HUES6 (cell line): Measurements from ENCODE around the gene SMYD3.
"Not testable (repeated sequence)": the region's sequence is repeated elsewhere in the genome, so short reads cannot be mapped to it uniquely, and the experiment has no call there.

Experiments used
- H3K27ac ChIP-seq: 2 replicates; pipeline ENCODE4 v1.7.0; 2013; ENCODE audit warnings: low read depth, mild to moderate bottlenecking, low read length, inconsistent platforms
- H3K27me3 ChIP-seq: 2 replicates; pipeline ENCODE4 v1.6.1; 2013; ENCODE audit warnings: low read length; ENCODE audit not compliant: control insufficient read depth, insufficient read depth
- H3K36me3 ChIP-seq: 2 replicates; pipeline ENCODE4 v1.6.1; 2013; ENCODE audit warnings: low read length; ENCODE audit not compliant: control insufficient read depth, insufficient read depth
- H3K4me1 ChIP-seq: 2 replicates; pipeline ENCODE4 v1.6.1; 2013; ENCODE audit warnings: low read length; ENCODE audit not compliant: control insufficient read depth, insufficient read depth
- H3K4me3 ChIP-seq: 2 replicates; pipeline ENCODE4 v1.5.1; 2013; ENCODE audit warnings: low read depth, low read length
- H3K9ac ChIP-seq: one replicate; pipeline ENCODE4 v1.6.1; 2013; ENCODE audit warnings: mild to moderate bottlenecking, low read length
- H3K9me3 ChIP-seq: 2 replicates; pipeline ENCODE4 v1.6.1; 2013; ENCODE audit warnings: low read depth, low read length; ENCODE audit not compliant: control insufficient read depth, insufficient read depth

The SMYD3 gene

GRCh38 chr1:245971711-245972085 lies 535.4 kb downstream of the SMYD3 start:
- H3K4me3 ChIP-seq, result no peak overlapping the region
- no peak overlapping the region for H3K9ac ChIP-seq
- no peak overlapping the region for H3K27ac ChIP-seq
- peaks cover 13% of the 10 kb centered on the region for H3K4me1 ChIP-seq
- H3K9me3 ChIP-seq, result no peaks in the 10 kb centered on the region
- no peaks in the 10 kb centered on the region for H3K36me3 ChIP-seq
- H3K27me3 ChIP-seq, result no peaks in the 10 kb centered on the region

GRCh38 chr1:245971076-245971710 lies 535.9 kb downstream of the SMYD3 start:
- H3K9ac ChIP-seq, H3K4me3 ChIP-seq, H3K9me3 ChIP-seq, H3K27ac ChIP-seq, H3K36me3 ChIP-seq, H3K27me3 ChIP-seq: not testable (repeated sequence)
- H3K4me1 ChIP-seq, result peaks cover 13% of the 10 kb centered on the region

DNA sequence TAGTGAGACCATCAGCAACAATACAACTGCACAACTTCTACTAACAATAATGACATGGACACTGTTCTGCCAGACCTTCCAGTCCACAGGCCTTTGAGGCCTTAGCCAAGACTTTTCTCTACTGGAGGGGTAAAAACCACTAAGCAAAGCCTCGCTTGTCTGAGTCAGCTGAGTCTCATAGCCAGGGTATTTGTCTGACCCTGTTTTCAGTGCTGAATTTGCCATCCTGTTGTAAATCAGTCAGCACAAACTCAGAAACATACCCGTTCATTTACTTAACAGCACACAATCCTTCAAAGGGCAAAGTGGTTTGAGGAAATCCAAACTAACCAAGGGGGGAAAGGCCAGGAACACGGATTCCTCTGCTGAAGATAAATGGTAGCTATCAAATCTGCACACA lies 537.8 kb downstream of the SMYD3 start:
- Histone ChIP-seq H3K9ac (no peak overlapping the region), H3K36me3 (no peaks in the 10 kb centered on the region), H3K4me3 (no peak overlapping the region), H3K9me3 (no peaks in the 10 kb centered on the region), H3K27me3 (no peaks in the 10 kb centered on the region), H3K27ac (no peak overlapping the region), H3K4me1 (peaks cover 13% of the 10 kb centered on the region)

GRCh38 chr1:245968775-245969174 lies 538.3 kb downstream of the SMYD3 start:
- Histone ChIP-seq H3K4me3 (no peak overlapping the region), H3K4me1 (peaks cover 13% of the 10 kb centered on the region), H3K27ac (no peak overlapping the region), H3K36me3 (no peaks in the 10 kb centered on the region), H3K9ac (no peak overlapping the region), H3K27me3 (no peaks in the 10 kb centered on the region), H3K9me3 (no peaks in the 10 kb centered on the region)

DNA sequence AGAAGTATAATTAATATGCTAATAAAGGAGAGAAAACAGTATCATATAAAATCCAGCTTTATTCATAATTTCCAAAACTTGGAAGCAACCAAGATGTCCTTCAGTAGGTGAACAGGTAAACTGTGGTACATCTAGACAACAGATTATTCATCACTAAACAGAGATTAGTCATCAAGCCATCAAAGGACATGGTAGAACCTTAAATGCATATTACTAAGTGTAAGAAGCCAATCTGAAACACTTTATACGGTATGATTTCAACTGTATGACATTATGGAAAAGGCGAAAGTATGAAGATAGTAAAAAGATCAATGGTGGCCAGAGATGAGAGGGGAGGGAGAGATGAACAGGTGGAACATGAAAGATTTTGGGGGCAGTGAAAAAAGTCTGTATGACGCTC lies 541.7 kb downstream of the SMYD3 start:
- Histone ChIP-seq H3K4me1 (peaks cover 13% of the 10 kb centered on the region), H3K9me3 (no peaks in the 10 kb centered on the region), H3K27ac (no peak overlapping the region)

GRCh38 chr1:245963649-245964048 lies 543.4 kb downstream of the SMYD3 start:
- H3K4me3 ChIP-seq, result no peak overlapping the region
- H3K9ac ChIP-seq, result no peak overlapping the region
- H3K27me3 ChIP-seq, result no peaks in the 10 kb centered on the region
- H3K9me3 ChIP-seq, result no peaks in the 10 kb centered on the region
- peaks cover 4% of the 10 kb centered on the region for H3K4me1 ChIP-seq
- H3K27ac ChIP-seq, result no peak overlapping the region
- H3K36me3 ChIP-seq, result no peaks in the 10 kb centered on the region

More for the DNA sequence above, 541.7 kb downstream of the SMYD3 start:
- no peak overlapping the region for H3K9ac ChIP-seq
- H3K36me3 ChIP-seq, result no peaks in the 10 kb centered on the region
- H3K4me3 ChIP-seq, result no peak overlapping the region
- no peaks in the 10 kb centered on the region for H3K27me3 ChIP-seq

DNA sequence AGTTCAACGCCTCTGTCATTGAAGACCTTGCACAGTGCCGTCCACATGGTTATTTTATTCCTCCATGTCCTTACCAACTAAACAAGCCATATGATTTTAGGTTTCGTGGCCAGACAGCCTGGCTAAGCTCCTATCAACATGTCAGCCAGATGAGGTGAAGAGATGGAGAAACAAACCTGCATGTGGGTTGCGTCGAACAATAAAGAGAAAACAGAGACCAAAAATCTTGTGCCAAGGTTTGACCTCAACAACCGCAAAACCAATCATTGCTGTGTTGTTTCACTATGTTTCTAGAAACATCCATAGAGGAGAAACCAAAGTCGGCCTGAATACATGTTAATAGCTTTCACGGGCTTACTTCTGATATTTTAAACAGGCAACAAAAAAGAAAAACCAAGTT lies 544.6 kb downstream of the SMYD3 start:
- Histone ChIP-seq H3K36me3 (no peaks in the 10 kb centered on the region), H3K27me3 (no peaks in the 10 kb centered on the region), H3K4me3 (no peak overlapping the region), H3K9me3 (no peaks in the 10 kb centered on the region), H3K9ac (no peak overlapping the region), H3K27ac (no peak overlapping the region), H3K4me1 (no peaks in the 10 kb centered on the region)

DNA sequence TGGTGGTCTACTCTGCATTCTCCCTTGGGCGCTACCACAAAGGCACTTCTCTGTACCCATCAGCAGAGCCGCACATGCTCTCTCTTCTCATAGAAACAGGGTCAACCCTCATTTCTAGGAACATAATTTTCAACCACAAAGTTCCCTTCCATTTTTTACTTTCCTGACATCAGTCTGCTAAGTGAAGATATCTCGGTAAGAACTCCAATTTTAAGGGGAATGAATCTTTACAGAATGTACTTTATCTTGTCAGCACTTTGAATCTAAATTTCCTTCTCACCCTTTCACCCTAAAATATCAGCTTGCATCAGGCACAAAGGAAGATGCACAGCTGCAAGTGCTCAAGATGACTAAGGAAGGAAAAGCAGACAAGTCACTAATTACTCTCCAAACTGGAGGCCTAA lies 545.9 kb downstream of the SMYD3 start:
- no peaks in the 10 kb centered on the region for H3K4me1 ChIP-seq
- no peak overlapping the region for H3K27ac ChIP-seq
- no peaks in the 10 kb centered on the region for H3K27me3 ChIP-seq
- no peaks in the 10 kb centered on the region for H3K9me3 ChIP-seq
- H3K4me3 ChIP-seq, result no peak overlapping the region
- no peaks in the 10 kb centered on the region for H3K36me3 ChIP-seq
- H3K9ac ChIP-seq, result no peak overlapping the region

DNA sequence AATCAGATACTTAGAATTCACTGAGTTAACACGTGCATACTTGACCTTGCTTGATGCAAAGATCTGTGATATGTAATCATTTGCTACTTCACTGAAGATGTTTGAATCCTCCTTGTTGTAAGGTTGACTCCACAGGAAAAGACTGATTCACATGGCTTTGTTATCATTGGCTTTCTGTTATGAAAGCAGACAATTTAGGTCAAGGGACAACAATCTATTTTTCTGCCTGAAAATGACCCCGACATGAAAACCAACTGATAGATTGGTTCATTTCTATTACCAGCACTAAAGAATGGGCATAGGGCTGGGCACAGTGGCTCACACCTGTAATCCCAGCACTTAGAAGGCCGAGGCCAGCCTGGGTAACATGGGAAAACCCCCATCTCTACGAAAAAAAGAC lies 546.9 kb downstream of the SMYD3 start:
- Histone ChIP-seq H3K27me3 (no peaks in the 10 kb centered on the region), H3K4me3 (no peak overlapping the region), H3K4me1 (no peaks in the 10 kb centered on the region), H3K9ac (no peak overlapping the region), H3K27ac (no peak overlapping the region), H3K36me3 (no peaks in the 10 kb centered on the region), H3K9me3 (no peaks in the 10 kb centered on the region)

- Histone ChIP-seq H3K4me1 (no peaks in the 10 kb centered on the region), H3K27ac (no peak overlapping the region), H3K27me3 (no peaks in the 10 kb centered on the region), H3K9ac (no peak overlapping the region), H3K4me3 (no peak overlapping the region), H3K36me3 (no peaks in the 10 kb centered on the region), H3K9me3 (no peaks in the 10 kb centered on the region)
Measured at GRCh38 chr1:245958016-245958415, 549.1 kb downstream of the SMYD3 start.

DNA sequence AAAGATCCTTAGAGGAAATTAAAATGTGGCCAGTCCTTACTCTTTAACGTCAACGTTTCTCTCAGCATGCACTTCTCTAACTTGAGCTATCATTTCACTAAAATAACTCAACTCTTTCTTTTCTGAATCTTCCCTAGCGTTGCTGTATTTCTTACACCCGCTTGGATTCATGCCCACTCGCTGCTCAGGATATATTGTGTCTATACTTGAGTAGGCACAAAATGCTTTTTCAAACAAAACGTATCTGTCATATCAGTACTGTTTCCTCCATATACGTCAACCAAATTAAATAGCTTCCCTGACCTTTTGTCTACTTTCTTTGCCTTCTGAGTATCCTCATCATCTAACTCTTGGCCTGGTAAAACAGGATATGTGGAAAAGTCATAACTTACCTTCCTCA lies 549.7 kb downstream of the SMYD3 start:
- Histone ChIP-seq H3K9ac (no peak overlapping the region), H3K27ac (no peak overlapping the region), H3K9me3 (no peaks in the 10 kb centered on the region), H3K4me3 (no peak overlapping the region), H3K36me3 (no peaks in the 10 kb centered on the region), H3K4me1 (no peaks in the 10 kb centered on the region), H3K27me3 (no peaks in the 10 kb centered on the region)

GRCh38 chr1:245956225-245956624 lies 550.9 kb downstream of the SMYD3 start:
- no peaks in the 10 kb centered on the region for H3K9me3 ChIP-seq
- no peaks in the 10 kb centered on the region for H3K4me1 ChIP-seq
- H3K9ac ChIP-seq, result no peak overlapping the region
- H3K4me3 ChIP-seq, result no peak overlapping the region
- no peaks in the 10 kb centered on the region for H3K36me3 ChIP-seq
- no peak overlapping the region for H3K27ac ChIP-seq
- H3K27me3 ChIP-seq, result no peaks in the 10 kb centered on the region
